ENCODE measurements around the gene FLVCR2.

Gene FLVCR2

GRCh38 chr14:75578102-75578785 lies at the start of gene FLVCR2:
TSS of gene FLVCR2 (plus strand) at chr14:75578620. CDS start at chr14:75578973, 353 bp downstream.
- no peak for DNase-seq

GRCh38 chr14:75531256-75531655 lies 47.2 kb upstream of the FLVCR2 start:
- no peak for DNase-seq

GRCh38 chr14:75531660-75532317 lies 46.6 kb upstream of the FLVCR2 start:
- no peak for DNase-seq

- DNase-seq: peak; percentile 18
These were observed 44.4 kb upstream of the FLVCR2 start for GRCh38 chr14:75533791-75534555.

- DNase-seq: no peak
These were observed 43.1 kb upstream of the FLVCR2 start for GRCh38 chr14:75535164-75535898.

- no peak for DNase-seq
These were observed 41.3 kb upstream of the FLVCR2 start for GRCh38 chr14:75537071-75537470.

GRCh38 chr14:75539162-75539560 lies 39.3 kb upstream of the FLVCR2 start:
- DNase-seq: no peak

- no peak for DNase-seq
These were observed 38.6 kb upstream of the FLVCR2 start for GRCh38 chr14:75539561-75540478.

GRCh38 chr14:75540479-75540851 lies 38.0 kb upstream of the FLVCR2 start:
- no peak for DNase-seq

GRCh38 chr14:75542588-75543091 lies 35.8 kb upstream of the FLVCR2 start:
- no peak for DNase-seq

GRCh38 chr14:75543253-75543652 lies 35.2 kb upstream of the FLVCR2 start:
- DNase-seq: no peak

GRCh38 chr14:75543786-75544185 lies 34.6 kb upstream of the FLVCR2 start:
- DNase-seq: no peak

- DNase-seq: no peak
These were observed 32.5 kb upstream of the FLVCR2 start for GRCh38 chr14:75545907-75546306.

GRCh38 chr14:75547552-75548250 lies 30.7 kb upstream of the FLVCR2 start:
- no peak for DNase-seq

- DNase-seq: no peak
These were observed 29.9 kb upstream of the FLVCR2 start for GRCh38 chr14:75548544-75548943.

GRCh38 chr14:75549169-75549568 lies 29.3 kb upstream of the FLVCR2 start:
- no peak for DNase-seq

GRCh38 chr14:75551021-75551420 lies 27.4 kb upstream of the FLVCR2 start:
- no peak for DNase-seq

- DNase-seq: no peak
These were observed 25.3 kb upstream of the FLVCR2 start for GRCh38 chr14:75553157-75553556.

GRCh38 chr14:75553761-75554364 lies 24.6 kb upstream of the FLVCR2 start:
- DNase-seq: no peak

GRCh38 chr14:75554482-75554881 lies 23.9 kb upstream of the FLVCR2 start:
- no peak for DNase-seq

GRCh38 chr14:75558440-75558839 lies 20.0 kb upstream of the FLVCR2 start:
- no peak for DNase-seq
